ENCODE data around the gene ALDH16A1. TPM values are rescaled to one million over a fixed set of nuclear protein-coding genes. Genes with fewer than 3 reads are reported as not detected.

Gene ALDH16A1
- total and polyA plus RNA-seq, 2 of the 4 experiments (the other 2 are of a cell fraction): 10.4 to 12.9 TPM

DNA sequence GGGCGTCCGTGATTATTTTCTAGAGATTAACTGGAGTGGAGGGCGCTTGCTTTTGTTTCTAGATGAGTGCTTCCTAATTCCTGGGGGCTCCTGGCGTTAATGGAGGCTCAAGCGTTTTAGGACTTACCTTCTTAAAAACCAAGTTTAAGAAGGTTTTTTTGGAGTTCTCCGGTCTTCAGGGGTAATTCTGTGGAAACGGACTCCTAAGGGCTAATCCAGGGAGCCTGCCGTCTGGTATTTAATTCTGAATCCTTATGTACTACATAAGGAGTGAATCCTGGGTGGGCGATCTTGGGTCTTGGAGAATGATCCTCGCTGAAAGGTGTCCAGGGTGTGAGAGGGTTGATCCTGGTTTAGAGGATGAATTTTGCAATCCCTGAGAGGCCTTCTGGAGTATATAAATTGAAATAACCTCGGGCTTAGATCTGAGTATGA lies 43.6 kb downstream of the ALDH16A1 start:
- 0% methylated on average over 2 of the region's 11 CpGs; no CpG with 5 or more reads in 1 of the 2 experiments for WGBS, 2 experiments (ENCODE audit: extremely low coverage in 2 of 2, insufficient read length in 1 of 2)
- TF ChIP-seq POLR2A (IDR thresholded peaks at IDR 0.05; ENCODE audit: low read depth, low read length) (no peak), RCOR1 (IDR thresholded peaks at IDR 0.05; ENCODE audit: insufficient replicate concordance, low read length) (no peak), CHD1 (IDR thresholded peaks at IDR 0.05; ENCODE audit: low read depth, low read length) (0 out of 2 replicates have a peak, but pooled peaks have one; percentile 63)
- Histone ChIP-seq H3K4me1 (ENCODE audit: control insufficient read depth, insufficient read depth, low read length) (peaks cover 6% of the 10 kb centered on the region), H3K9me1 (ENCODE audit: insufficient read depth, low read length) (no peaks in the 10 kb centered on the region), H3K18ac (ENCODE audit: low read depth, low read length) (peak overlapping the region; percentile 4; the same call in 1 of the 2 replicates), H3K56ac (ENCODE audit: extremely low read depth, insufficient read depth, low read length) (peak overlapping the region; percentile 97), H4K20me1 (ENCODE audit: insufficient read depth, low read length) (peaks cover 42% of the 10 kb centered on the region), H2AFZ (replicated peaks; ENCODE audit: low read length, poor library complexity) (peak overlapping the region; percentile 1), H2AK9ac (replicated peaks; ENCODE audit: low read depth, low read length, poor library complexity) (peak overlapping the region; percentile 97), H4K5ac (ENCODE audit: low read depth, low read length) (peak overlapping the region; percentile 7), H2BK15ac (ENCODE audit: low read depth, low read length) (no peak overlapping the region), H2AK5ac (ENCODE audit: low read depth, low read length) (peak overlapping the region; percentile 89), H3K9me3 (ENCODE audit: control insufficient read depth, insufficient read depth, low read length) (no peaks in the 10 kb centered on the region), H3K79me1 (ENCODE audit: low read depth in 1 of 2, low read length in 2 of 2) (peaks cover 21 to 47% of the 10 kb centered on the region in 2 experiments), H2BK20ac (ENCODE audit: low read depth, low read length) (no peak overlapping the region), H2BK5ac (ENCODE audit: low read depth, low read length, poor library complexity, severe bottlenecking) (peak overlapping the region; percentile 7), H4K91ac (ENCODE audit: insufficient read depth, low read depth, low read length) (peak overlapping the region; percentile 79), H3K4me3 (ENCODE audit: insufficient read depth, low read depth, low read length) (peak overlapping the region; percentile 57), H3K27me3 (ENCODE audit: control insufficient read depth, insufficient read depth, low read length) (no peaks in the 10 kb centered on the region), H3K9ac (ENCODE audit: low read depth, low read length) (peak overlapping the region; percentile 98), H4K8ac (ENCODE audit: low read depth in 2 of 2, low read length in 2 of 2) (peak overlapping the region; percentile 83 to 88), H3K27ac (ENCODE audit: insufficient read depth, low read length) (peak overlapping the region; percentile 67), H2BK120ac (ENCODE audit: low read depth, low read length) (0 out of 2 replicates have a peak overlapping the region, but pooled peaks have one; percentile 13), H3K36me3 (ENCODE audit: control insufficient read depth, insufficient read depth, low read length) (peaks cover 47% of the 10 kb centered on the region), H3K4ac (ENCODE audit: low read depth, low read length) (peak overlapping the region; percentile 89), H3K23ac (ENCODE audit: low read depth, low read length) (peak overlapping the region; percentile 90), H3K14ac (replicated peaks; ENCODE audit: low read depth, low read length) (peak overlapping the region; percentile 92), H3K4me2 (ENCODE audit: low read depth, low read length) (peak overlapping the region; percentile 91)
- intact Hi-C loops (cut with micrococcal nuclease): loop anchor here (1.0 kb wide), 1 partner anchor 9 kb away; the partner anchor contains the start of gene RPL13A
- TSS peak; percentile 47 for BruUV-seq (replicated peaks)
- CTCF ChIA-PET: interaction anchor here (1.0 to 1.3 kb wide), 2 partner anchors 50 to 74 kb away, joined by 3 read pairs; no protein-coding TSS in a partner anchor
- no peak for ATAC-seq (ENCODE audit: low read depth)
- dilution Hi-C loops (cut with HindIII; ENCODE audit: low sequenced_read_pairs, unreplicated experiment): no loop called here
- DNase-seq: no peak
- POLR2A ChIA-PET (ENCODE audit: unreplicated experiment): no interaction called here
- in situ Hi-C loops (cut with MboI; ENCODE audit: low sequenced_read_pairs): loop anchor here (10.0 kb wide), 1 partner anchor 168 kb away; the partner anchor contains the start of genes BCL2L12 and IRF3

All from IMR-90 (cell line).